K562 (cell line): ENCODE measurements around the gene TOR1A. TPM values are rescaled to one million over a fixed set of nuclear protein-coding genes. Genes with fewer than 3 reads are reported as not detected.
A peak's percentile ranks its signal among the peaks of the same experiment; 100 is the strongest.

Experiments
- ATAC-seq: fragments of 200-7000 bp; cut with Tn5 transposase; 3 replicates; pipeline ENCODE4 v1.9.1; 2020; ENCODE audit warnings: moderate library complexity
- BruUV-seq: library from RNA; stranded (reverse); fragments of 400-500 nt; replicated peaks from 2 replicates; lab custom pipeline; 2021; lab: Mats Ljungman, UMichigan
- CTCF ChIA-PET: fragments of 300-600 bp; formaldehyde crosslinking; extraction: SDS; loops from one replicate; lab custom pipeline; 2021; ENCODE audit warnings: low intra/inter-chr PET ratio; lab: Yijun Ruan, JAX
- POLR2A ChIA-PET: fragments of 300-600, 350-650 bp; sonication (Branson Sonifier 250); formaldehyde crosslinking; extraction: SDS; loops from one replicate; lab custom pipeline; 2021; ENCODE audit warnings: antibody characterized with exemption, inconsistent platforms; lab: Yijun Ruan, JAX
- DNase-seq, 4 experiments: peaks; one replicate each; pipeline versions ENCODE4 v3.0.0 to v3.0.0-alpha.2; 2011 to 2018; ENCODE audit warnings: low spot score in 3 of 4, mixed read lengths in 3 of 4; ENCODE audit errors: extremely low read depth in 1 of 4
- FAIRE-seq: peaks from 2 replicates; lab custom pipeline; 2011; peaks lifted over from hg19 to GRCh38; lab: Jason Lieb, UNC
- H2AFZ ChIP-seq: 2 replicates; pipeline ENCODE4 v1.6.0; 2011; ENCODE audit warnings: low read depth, low read length, control low read depth, inconsistent platforms
- H3K27ac ChIP-seq: fragments of 200-600 bp; 3 replicates; pipeline ENCODE4 v1.8.0; 2011; ENCODE audit warnings: low read depth, mild to moderate bottlenecking, control low read depth, inconsistent platforms, low read length, moderate library complexity, mixed read lengths; ENCODE audit errors: extremely low read depth
- H3K27me3 ChIP-seq, 2 experiments: fragments of 300-600 bp in 1 of 2; 2 replicates in 1 of 2; 3 replicates in 1 of 2; pipeline versions ENCODE4 v1.6.0 to v1.8.0; 2011; ENCODE audit warnings: inconsistent platforms in 2 of 2, low read length in 2 of 2, mild to moderate bottlenecking in 1 of 2, mixed read lengths in 1 of 2, moderate library complexity in 1 of 2; ENCODE audit not compliant: control insufficient read depth in 2 of 2, insufficient read depth in 2 of 2
- H3K36me3 ChIP-seq: fragments of 300-600 bp; 3 replicates; pipeline ENCODE4 v1.8.0; 2011; ENCODE audit warnings: mild to moderate bottlenecking, low read length, inconsistent platforms; ENCODE audit not compliant: control insufficient read depth, insufficient read depth
- H3K4me1 ChIP-seq, 2 experiments: fragments of 200-600 bp in 1 of 2; replicated peaks in 1 of 2; 2 replicates in 1 of 2; 3 replicates in 1 of 2; pipeline versions ENCODE4 v1.5.1 to v1.8.0; 2011; ENCODE audit warnings: inconsistent platforms in 2 of 2, low read length in 2 of 2, mild to moderate bottlenecking in 1 of 2, mixed read lengths in 1 of 2, moderate library complexity in 1 of 2; ENCODE audit not compliant: control insufficient read depth in 2 of 2, insufficient read depth in 2 of 2
- H3K4me2 ChIP-seq: 2 replicates; pipeline ENCODE4 v1.6.1; 2011; ENCODE audit warnings: low read length, control low read depth, inconsistent platforms, mixed read lengths; ENCODE audit not compliant: insufficient read depth
- H3K4me3 ChIP-seq: fragments of 200-600 bp; sonication (generic), shearing (Covaris generic); 2 replicates; pipeline ENCODE4 v1.5.1; 2016; ENCODE audit warnings: control low read depth, inconsistent platforms
- H3K79me2 ChIP-seq: fragments of 200-600 bp; 3 replicates; pipeline ENCODE4 v1.8.0; 2011; ENCODE audit warnings: low read length, inconsistent platforms; ENCODE audit not compliant: control insufficient read depth, insufficient read depth
- H3K9ac ChIP-seq, 2 experiments: 2 replicates each; pipeline versions ENCODE4 v1.6.0 to v1.6.1; 2011; ENCODE audit warnings: low read depth in 2 of 2, low read length in 2 of 2, control low read depth in 1 of 2, inconsistent platforms in 1 of 2, mild to moderate bottlenecking in 1 of 2, mixed read lengths in 1 of 2; ENCODE audit not compliant: insufficient read depth in 1 of 2
- H3K9me1 ChIP-seq: one replicate; pipeline ENCODE4 v1.6.0; 2011; ENCODE audit warnings: inconsistent platforms, mild to moderate bottlenecking, low read length, moderate library complexity; ENCODE audit not compliant: control insufficient read depth, insufficient read depth
- H3K9me3 ChIP-seq: replicated peaks from 2 replicates; pipeline ENCODE4 v1.5.1; 2011; ENCODE audit warnings: low read depth, low read length, inconsistent platforms; ENCODE audit not compliant: control insufficient read depth, insufficient read depth
- H4K20me1 ChIP-seq: replicated peaks from 2 replicates; pipeline ENCODE4 v1.6.1; 2011; ENCODE audit warnings: low read length, inconsistent platforms, mixed read lengths; ENCODE audit not compliant: control insufficient read depth, insufficient read depth
- WGBS: fragments of 100-300 bp; shearing (Covaris generic); methylation state at CpG from one replicate; pipeline ENCODE4 v1.1.6; 2016; ENCODE audit warnings: low coverage, mixed read lengths; ENCODE audit not compliant: insufficient coverage; ENCODE audit errors: missing lambda C conversion rate; 5-methylcytosine and 5-hydroxymethylcytosine counted together
- in situ Hi-C: fragments of 300-500 bp; cut with MboI; formaldehyde crosslinking; loops from 4 replicates; pipeline ENCODE4 v1.15.0; 2018; ENCODE audit warnings: inconsistent platforms, mixed read lengths
- intact Hi-C: fragments of 100-400 bp; cut with micrococcal nuclease; formaldehyde crosslinking; loops from 2 replicates; pipeline ENCODE4 v1.14.2; 2022
- polyA plus RNA-seq, 8 experiments: library from polyadenylated mRNA; depleted of rRNA in 4 of 8; stranded (reverse) in 5 of 8; unstranded in 3 of 8; fragments of >200 nt; fragmentation: Nextera tagmentation in 2 of 8; fragmentation: Illumina TruSeq in 1 of 8; extraction: Ambion mirVana in 2 of 8; extraction: Trizol in 1 of 8; gene quantifications; 2 replicates each; pipeline versions ENCODE4 v1.2.1 to v1.2.3, GENCODE V29; 2011 to 2014; ENCODE audit warnings: inconsistent platforms in 1 of 8, missing spikeins in 1 of 8
- total RNA-seq, 7 experiments: library from RNA; depleted of rRNA in 6 of 7; stranded (reverse); fragments of >200 nt in 6 of 7; fragmentation: Illumina TruSeq in 2 of 7; extraction: Trizol in 2 of 7; gene quantifications; 2 replicates each; pipeline versions ENCODE4 v1.2.1 to v1.2.3, GENCODE V29; 2011 to 2021; ENCODE audit warnings: low replicate concordance in 1 of 7
- TF ChIP-seq, protein P1 (sequence below): fragments of 250-450 bp; sonication (Bioruptor Pico); IDR thresholded peaks from 2 replicates; pipeline ENCODE4 v1.4.0; 2020; ENCODE audit warnings: mild to moderate bottlenecking
- TF ChIP-seq, protein P2 (sequence below): conservative IDR thresholded peaks from 2 replicates; pipeline ENCODE4 v1.6.1; 2011; ENCODE audit warnings: low read depth, mild to moderate bottlenecking, low read length; ENCODE audit not compliant: control insufficient read depth

TOR1A gene
- total and polyA plus RNA-seq, 9 of the 15 experiments (the other 6 are each of a cell fraction or from before 2014, with no cell fraction given), result 4.5 to 85.8 (median 51.3) TPM

DNA sequence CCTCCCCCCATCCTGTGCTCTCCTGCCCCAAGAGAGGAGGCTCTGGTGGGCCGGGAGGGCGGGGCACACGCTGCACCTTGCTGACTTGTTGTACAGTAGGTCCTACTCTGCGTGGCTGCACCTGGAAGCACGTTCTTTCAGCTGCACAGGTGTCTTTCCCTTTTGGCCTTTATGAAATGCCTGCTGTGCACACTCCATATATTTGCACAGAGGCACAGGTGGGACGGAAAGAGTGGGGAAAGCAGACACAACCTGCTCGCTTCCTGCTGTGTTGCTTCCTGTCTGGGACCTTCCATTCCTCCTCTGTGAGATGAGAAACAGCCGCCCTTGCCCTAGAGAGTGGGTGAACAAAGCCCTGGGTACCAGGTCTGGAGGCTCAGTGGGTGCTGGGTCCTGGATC is 16.1 kb upstream of the TOR1A start:
- TF ChIP-seq, protein P1, sequence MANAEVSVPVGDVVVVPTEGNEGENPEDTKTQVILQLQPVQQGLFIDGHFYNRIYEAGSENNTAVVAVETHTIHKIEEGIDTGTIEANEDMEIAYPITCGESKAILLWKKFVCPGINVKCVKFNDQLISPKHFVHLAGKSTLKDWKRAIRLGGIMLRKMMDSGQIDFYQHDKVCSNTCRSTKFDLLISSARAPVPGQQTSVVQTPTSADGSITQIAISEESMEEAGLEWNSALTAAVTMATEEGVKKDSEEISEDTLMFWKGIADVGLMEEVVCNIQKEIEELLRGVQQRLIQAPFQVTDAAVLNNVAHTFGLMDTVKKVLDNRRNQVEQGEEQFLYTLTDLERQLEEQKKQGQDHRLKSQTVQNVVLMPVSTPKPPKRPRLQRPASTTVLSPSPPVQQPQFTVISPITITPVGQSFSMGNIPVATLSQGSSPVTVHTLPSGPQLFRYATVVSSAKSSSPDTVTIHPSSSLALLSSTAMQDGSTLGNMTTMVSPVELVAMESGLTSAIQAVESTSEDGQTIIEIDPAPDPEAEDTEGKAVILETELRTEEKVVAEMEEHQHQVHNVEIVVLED (CRISPR knock-in tag), result no peak
- TF ChIP-seq, protein P2, sequence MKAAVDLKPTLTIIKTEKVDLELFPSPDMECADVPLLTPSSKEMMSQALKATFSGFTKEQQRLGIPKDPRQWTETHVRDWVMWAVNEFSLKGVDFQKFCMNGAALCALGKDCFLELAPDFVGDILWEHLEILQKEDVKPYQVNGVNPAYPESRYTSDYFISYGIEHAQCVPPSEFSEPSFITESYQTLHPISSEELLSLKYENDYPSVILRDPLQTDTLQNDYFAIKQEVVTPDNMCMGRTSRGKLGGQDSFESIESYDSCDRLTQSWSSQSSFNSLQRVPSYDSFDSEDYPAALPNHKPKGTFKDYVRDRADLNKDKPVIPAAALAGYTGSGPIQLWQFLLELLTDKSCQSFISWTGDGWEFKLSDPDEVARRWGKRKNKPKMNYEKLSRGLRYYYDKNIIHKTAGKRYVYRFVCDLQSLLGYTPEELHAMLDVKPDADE, result 0 out of 2 replicates have a peak, but pooled peaks have one; percentile 30
- BruUV-seq, result no TSS peak
- Histone ChIP-seq H3K4me2 (no peak overlapping the region), H3K4me3 (no peak overlapping the region), H3K27ac (no peak overlapping the region), H3K79me2 (peaks cover 66% of the 10 kb centered on the region), H3K9me1 (peaks cover 6% of the 10 kb centered on the region), H2AFZ (no peak overlapping the region), H4K20me1 (no peaks in the 10 kb centered on the region), H3K36me3 (peaks cover 40% of the 10 kb centered on the region), H3K27me3 (no peaks in the 10 kb centered on the region), H3K9ac (peak overlapping the region in 1 of 2 experiments; percentile 73; a peak in 2 of 4 replicates), H3K4me1 (peaks cover 39 to 49% of the 10 kb centered on the region in 2 experiments), H3K9me3 (no peaks in the 10 kb centered on the region)
- intact Hi-C loops (no loop called here), in situ Hi-C loops (no loop called here)
- no peak for ATAC-seq
- WGBS, result 87% methylated on average over 7 of the region's 8 CpGs
- FAIRE-seq, result no peak
- CTCF ChIA-PET, result no interaction called here
- POLR2A ChIA-PET, result interaction anchor here (0.6 to 3.1 kb wide), 4 partner anchors 11 to 200 kb away, joined by 3 to 11 read pairs (median 4); no protein-coding TSS in a partner anchor
- no peak for DNase-seq
